ENCODE measurements around the gene BDKRB2. TPM values are rescaled to one million over a fixed set of nuclear protein-coding genes. Genes with fewer than 3 reads are reported as not detected.
A peak's percentile ranks its signal among the peaks of the same experiment; 100 is the strongest.

BDKRB2 gene
- total and polyA plus RNA-seq, 8 donors = 3.5 to 14.2 (median 6.1) TPM; not detected in 1

DNA sequence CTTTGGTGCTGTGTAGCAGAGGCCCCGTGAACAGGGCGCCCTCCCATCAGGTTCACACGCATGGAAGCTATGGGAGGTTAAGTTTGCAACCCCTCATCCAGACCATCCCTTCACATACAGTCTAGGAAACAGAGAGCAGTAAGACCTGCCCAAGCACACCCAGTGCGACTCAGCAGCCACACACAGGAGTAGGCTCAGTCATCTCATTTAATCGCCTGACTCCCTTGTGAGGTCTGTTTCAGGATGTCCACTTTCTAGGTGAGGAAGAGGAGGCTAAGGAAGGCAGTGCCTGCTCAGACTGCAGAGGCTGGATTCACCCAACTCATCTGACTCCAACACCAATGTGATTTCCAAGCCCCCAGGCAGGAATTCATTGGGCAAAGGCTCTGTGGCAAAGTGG lies 63.3 kb downstream of the BDKRB2 start:
- H3K36me3 ChIP-seq = no peaks in the 10 kb centered on the region
- H3K9me3 ChIP-seq = peaks cover 0 to 18% (median 6%) of the 10 kb centered on the region in 4 donors
- 89 to 97% (median 93%) methylated on average over 5 of the region's 5 CpGs for WGBS, 5 donors
- H3K4me1 ChIP-seq = peaks cover 0 to 23% (median 9%) of the 10 kb centered on the region in 4 donors
- peak overlapping the region in 4 of 5 donors; percentile 12 to 82 (median 56) for H3K27ac ChIP-seq
- no peak overlapping the region for H3K4me3 ChIP-seq
- no peaks in the 10 kb centered on the region for H3K27me3 ChIP-seq
- TF ChIP-seq EP300 (IDR thresholded peaks at IDR 0.05) (no peak), POLR2A (IDR thresholded peaks at IDR 0.05) (no peak), POLR2AphosphoS5 (IDR thresholded peaks at IDR 0.05) (no peak)
- DNase-seq = no peak
- intact Hi-C loops (cut with DNase I; ENCODE audit: low total_unique reads) = no loop called here

DNA sequence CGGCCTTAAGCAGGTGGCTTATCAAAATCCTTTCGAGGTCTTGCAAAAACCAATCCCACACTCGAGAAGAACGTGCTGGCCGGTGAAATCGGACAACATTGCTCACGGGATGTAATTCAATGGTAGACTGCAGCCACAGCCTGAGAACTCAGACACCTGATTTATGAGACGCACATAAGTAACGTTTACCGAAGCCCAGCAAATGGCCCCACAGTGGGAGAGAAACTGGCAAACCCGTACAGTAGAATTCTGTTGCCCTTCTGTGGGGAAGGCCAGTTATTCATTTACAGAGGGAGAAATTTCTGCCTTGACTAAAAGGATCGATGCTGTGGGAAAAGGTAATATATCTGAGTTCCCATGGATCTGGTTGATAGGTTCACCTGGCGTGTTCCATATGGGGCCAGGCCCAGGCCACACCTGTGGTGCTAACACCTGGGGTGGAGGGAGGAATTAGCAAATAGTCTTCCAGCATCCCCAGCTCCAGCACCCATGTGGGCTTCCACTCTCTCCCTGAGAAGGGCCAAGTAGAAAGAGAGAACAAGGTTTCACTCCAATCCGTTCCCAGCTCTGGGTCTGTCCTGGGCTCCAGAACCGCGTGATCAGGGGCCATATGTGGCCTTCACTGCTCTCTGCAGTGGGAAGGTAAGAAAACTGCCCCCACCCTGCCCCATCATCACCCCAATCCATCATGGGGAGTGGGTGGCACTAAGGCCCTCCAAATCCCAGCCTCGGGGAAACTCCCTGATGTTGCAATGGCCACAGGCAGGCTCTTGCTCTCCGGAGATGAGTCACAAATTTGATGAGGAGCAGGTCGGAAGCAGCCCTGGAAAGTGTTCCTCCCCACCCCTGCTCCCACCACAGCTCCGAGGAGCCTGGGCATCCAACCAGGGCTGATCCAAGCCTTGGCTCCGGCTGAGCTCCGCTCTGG lies 64.1 kb downstream of the BDKRB2 start:
- peak in 1 of 2 donors; percentile 71 for DNase-seq
- H3K27ac ChIP-seq = peak overlapping the region in 4 of 5 donors; percentile 44 to 82 (median 70)
- peak; percentile 55 to 78 (median 72) for TF ChIP-seq POLR2AphosphoS5 (IDR thresholded peaks at IDR 0.05)
- TF ChIP-seq, protein P1, sequence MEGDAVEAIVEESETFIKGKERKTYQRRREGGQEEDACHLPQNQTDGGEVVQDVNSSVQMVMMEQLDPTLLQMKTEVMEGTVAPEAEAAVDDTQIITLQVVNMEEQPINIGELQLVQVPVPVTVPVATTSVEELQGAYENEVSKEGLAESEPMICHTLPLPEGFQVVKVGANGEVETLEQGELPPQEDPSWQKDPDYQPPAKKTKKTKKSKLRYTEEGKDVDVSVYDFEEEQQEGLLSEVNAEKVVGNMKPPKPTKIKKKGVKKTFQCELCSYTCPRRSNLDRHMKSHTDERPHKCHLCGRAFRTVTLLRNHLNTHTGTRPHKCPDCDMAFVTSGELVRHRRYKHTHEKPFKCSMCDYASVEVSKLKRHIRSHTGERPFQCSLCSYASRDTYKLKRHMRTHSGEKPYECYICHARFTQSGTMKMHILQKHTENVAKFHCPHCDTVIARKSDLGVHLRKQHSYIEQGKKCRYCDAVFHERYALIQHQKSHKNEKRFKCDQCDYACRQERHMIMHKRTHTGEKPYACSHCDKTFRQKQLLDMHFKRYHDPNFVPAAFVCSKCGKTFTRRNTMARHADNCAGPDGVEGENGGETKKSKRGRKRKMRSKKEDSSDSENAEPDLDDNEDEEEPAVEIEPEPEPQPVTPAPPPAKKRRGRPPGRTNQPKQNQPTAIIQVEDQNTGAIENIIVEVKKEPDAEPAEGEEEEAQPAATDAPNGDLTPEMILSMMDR (IDR thresholded peaks at IDR 0.05) = no peak
- TF ChIP-seq EP300 (IDR thresholded peaks at IDR 0.05) = peak; percentile 61
- H3K27me3 ChIP-seq = no peaks in the 10 kb centered on the region
- H3K4me1 ChIP-seq = peaks cover 0 to 23% (median 9%) of the 10 kb centered on the region in 4 donors
- no peak overlapping the region for H3K4me3 ChIP-seq
- WGBS, 5 donors = 60 to 67% (median 64%) methylated on average over 21 to 22 of the region's 22 CpGs
- intact Hi-C loops (cut with DNase I; ENCODE audit: low total_unique reads) = no loop called here
- no peaks in the 10 kb centered on the region for H3K36me3 ChIP-seq
- H3K9me3 ChIP-seq = peaks cover 0 to 18% (median 6%) of the 10 kb centered on the region in 4 donors

DNA sequence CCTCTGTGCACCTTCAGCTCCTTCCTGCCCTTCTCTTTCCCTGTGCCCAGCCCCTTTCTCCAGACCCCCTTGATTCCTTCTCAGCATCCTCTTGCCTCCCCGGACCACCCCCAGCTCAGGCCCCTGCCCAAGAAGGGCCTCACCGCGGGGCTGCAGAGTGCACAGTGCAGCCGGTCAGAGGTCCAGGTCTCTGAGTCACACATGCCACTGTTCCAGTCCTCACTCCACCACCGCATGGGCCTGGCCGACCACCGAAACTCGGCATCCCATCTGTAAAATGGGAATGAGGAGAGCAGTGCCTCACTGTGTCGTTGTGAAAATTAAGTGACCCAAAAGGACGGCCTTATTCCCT lies 64.7 kb downstream of the BDKRB2 start:
- 72 to 87% (median 81%) methylated on average over 10 of the region's 10 CpGs for WGBS, 5 donors
- intact Hi-C loops (cut with DNase I; ENCODE audit: low total_unique reads) = no loop called here
- no peak for DNase-seq

DNA sequence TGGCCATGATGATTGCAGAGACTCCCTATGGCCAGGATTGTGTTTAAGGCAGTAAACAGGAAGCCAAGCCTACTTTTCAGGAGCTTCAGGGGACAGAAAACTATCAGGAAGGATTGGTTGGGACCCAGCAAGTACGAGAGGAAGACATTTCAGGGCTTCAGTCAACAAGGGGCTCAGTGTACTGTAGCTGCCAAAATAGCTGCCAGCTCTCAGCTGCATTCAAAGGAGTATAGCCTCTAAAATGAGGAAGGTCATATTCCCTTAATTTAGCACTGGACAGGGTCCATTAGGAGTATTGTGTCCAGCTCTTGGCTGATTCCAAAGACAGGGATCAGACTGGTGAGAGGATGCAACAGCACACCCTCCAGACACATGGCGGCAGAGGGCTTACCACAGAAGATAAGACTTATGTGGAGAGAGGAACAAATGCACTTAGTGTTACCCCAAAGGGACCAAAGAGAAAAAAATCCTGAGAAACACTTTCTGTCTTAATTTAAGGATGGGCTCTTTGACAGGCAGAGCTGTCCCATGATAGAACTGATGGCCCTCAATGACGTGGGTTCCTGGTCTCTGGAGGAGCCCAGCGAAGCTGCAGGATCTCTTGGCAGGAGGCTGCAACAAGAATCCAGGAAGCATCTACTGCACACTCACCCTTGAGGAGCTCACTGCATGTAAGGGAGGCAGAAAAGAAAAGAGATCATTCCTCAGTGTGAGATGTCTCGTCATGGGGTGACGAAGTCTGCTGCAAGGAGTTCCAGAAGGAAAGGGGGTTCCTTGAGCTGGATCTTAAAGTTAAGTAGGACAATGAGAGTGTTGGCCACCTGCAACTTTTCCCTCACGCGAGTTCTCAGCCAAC lies 66.2 kb downstream of the BDKRB2 start:
- 80 to 90% (median 84%) methylated on average over 8 of the region's 8 CpGs for WGBS, 5 donors
- peaks cover 6 to 40% (median 22%) of the 10 kb centered on the region in 4 donors for H3K4me1 ChIP-seq

More for the DNA sequence above, 64.7 kb downstream of the BDKRB2 start:
- no peaks in the 10 kb centered on the region for H3K27me3 ChIP-seq
- peaks cover 0 to 26% (median 9%) of the 10 kb centered on the region in 4 donors for H3K4me1 ChIP-seq
- peak overlapping the region in 4 of 5 donors; percentile 44 to 82 (median 70) for H3K27ac ChIP-seq
- no peak overlapping the region for H3K4me3 ChIP-seq
- peaks cover 0 to 18% (median 6%) of the 10 kb centered on the region in 4 donors for H3K9me3 ChIP-seq
- TF ChIP-seq POLR2AphosphoS5 (IDR thresholded peaks at IDR 0.05) = no peak
- TF ChIP-seq, protein P1 (IDR thresholded peaks at IDR 0.05) = no peak
- H3K36me3 ChIP-seq = no peaks in the 10 kb centered on the region

More for the DNA sequence above, 66.2 kb downstream of the BDKRB2 start:
- Histone ChIP-seq H3K9me3 (peaks cover 0 to 18% (median 6%) of the 10 kb centered on the region in 4 donors), H3K27ac (peak overlapping the region in 2 of 5 donors; percentile 31 to 39), H3K4me3 (no peak overlapping the region), H3K36me3 (no peaks in the 10 kb centered on the region), H3K27me3 (no peaks in the 10 kb centered on the region)
- DNase-seq = no peak
- TF ChIP-seq, protein P1 (IDR thresholded peaks at IDR 0.05) = no peak
- no peak for TF ChIP-seq EP300 (IDR thresholded peaks at IDR 0.05)
- intact Hi-C loops (cut with DNase I; ENCODE audit: low total_unique reads) = no loop called here
